HG02885 (cell line): ENCODE measurements around the gene CFAP52.
A peak's percentile ranks its signal among the peaks of the same experiment; 100 is the strongest.
"Not testable (repeated sequence)": the region's sequence is repeated elsewhere in the genome, so short reads cannot be mapped to it uniquely, and the experiment has no call there.

Experiments used
- ATAC-seq: cut with Tn5 transposase; IDR thresholded peaks from one replicate; pipeline ENCODE4 v1.9.1; 2021; ENCODE audit warnings: mild to moderate bottlenecking; ENCODE audit not compliant: unreplicated experiment, poor library complexity

The CFAP52 gene

DNA sequence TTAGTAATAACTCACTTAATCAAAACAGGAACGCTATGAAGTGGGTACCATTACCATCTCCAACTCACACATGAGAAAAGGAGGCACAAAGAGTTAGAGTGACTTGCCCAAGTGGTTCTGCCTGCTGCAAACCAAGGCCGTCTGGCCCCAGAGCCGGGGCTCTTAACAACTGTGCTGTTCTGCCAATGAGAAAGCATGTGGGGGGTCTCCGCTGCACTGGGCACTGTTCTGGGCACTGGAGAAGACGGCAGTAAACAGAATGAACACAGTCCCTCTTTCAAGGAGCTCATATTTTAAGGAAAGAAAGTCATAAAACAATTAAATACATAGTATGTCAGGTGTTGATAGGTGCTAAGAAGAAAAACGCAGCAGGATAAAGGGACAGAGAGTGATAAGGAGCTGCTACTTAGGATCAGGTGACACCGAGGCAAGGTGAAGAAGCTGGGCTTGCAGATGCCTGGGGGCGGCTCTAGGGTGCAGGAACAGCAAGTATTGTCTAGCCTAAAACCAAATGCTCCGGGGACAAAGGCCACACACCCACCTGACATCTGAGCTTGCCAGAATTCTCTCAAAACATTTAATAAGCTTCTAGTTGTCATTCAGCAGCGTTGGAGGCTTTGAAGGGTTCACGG, 7.4 kb upstream of the CFAP52 start:
- ATAC-seq, result no peak

GRCh38 chr17:9571201-9571600, 5.2 kb upstream of the CFAP52 start:
- no peak for ATAC-seq

GRCh38 chr17:9575381-9576101, 901 bp upstream of the CFAP52 start, which contains the start of gene STX8:
Gene STX8, minus strand, starts transcription at chr17:9575820. Its CDS starts 12 bp downstream, at chr17:9575808.
- peak; percentile 84 for ATAC-seq

- ATAC-seq, result no peak
Measured at GRCh38 chr17:9577373-9577709, 899 bp downstream of the CFAP52 start.

DNA sequence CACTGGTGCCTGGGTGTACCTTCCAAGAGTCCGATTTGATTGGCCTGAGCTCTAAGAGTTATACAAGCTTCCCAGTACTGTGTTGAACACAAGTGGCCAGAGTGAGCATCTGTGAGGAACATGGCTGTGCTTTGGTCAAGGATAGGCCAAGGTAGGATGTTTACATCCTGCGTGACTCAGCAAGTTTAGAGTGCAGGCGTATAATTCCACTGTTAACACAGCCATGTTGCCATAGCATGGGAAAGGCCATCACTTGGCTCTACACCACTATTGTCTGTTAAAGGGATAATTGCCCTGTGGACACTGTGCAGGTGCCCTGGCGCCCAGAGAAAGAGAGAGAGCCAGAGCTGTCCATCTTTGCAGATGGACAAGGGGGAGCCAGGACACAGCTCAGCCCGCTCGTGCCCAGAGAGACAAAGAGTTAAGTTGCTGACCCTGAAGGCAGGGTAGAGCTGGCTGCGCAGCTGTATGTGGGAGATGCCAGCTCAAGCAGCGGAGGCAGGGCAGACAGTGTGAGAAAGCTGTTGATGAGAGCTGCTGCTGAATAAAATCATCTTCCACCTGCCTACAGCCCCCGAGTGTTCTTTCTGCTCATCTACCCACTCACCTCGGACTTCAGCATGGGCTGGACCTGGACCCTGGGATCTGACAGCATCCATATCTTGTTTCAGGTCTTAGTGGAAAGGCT, 11.7 kb downstream of the CFAP52 start:
- ATAC-seq, result no peak

DNA sequence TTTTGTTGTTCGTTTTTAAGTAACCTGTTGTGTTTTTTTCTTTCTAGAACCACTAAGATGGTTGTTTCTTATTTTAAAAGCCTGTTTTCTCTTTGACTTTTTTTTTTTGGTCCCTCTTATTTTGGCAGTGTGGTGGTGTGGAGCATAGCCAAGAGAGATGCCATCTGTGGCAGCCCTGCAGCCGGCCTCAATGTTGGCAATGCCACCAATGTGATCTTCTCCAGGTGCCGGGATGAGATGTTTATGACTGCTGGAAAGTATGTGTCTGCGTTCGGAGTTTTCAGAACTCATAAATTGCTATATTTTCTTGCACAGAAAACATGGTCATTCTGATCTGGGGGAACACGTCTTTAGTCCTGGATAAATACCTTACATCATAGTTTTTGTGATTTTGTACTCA, 17.6 kb downstream of the CFAP52 start:
- no peak for ATAC-seq

GRCh38 chr17:9597638-9598037, 21.2 kb downstream of the CFAP52 start:
- ATAC-seq, result not testable (repeated sequence)

DNA sequence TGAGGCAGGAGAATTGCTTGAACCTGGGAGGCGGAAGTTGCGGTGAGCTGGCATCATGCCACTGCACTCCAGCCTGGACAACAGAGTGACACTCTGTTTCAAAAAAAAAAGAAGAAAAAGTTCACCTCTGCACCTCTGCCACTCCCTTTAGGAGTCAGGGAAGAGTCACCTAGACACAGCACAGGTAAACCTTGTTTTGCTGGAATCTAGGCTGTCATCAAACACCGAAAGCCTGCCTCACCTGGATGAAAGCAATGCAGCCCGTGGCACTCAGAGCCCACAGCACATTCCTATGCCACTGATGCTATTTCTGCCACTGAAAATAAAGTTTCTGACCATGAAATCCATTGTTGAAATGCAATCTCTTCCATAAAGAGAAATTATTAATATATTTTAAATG, 22.2 kb downstream of the CFAP52 start:
- ATAC-seq, result no peak

GRCh38 chr17:9604583-9604982, 28.1 kb downstream of the CFAP52 start:
- not testable (repeated sequence) for ATAC-seq

DNA sequence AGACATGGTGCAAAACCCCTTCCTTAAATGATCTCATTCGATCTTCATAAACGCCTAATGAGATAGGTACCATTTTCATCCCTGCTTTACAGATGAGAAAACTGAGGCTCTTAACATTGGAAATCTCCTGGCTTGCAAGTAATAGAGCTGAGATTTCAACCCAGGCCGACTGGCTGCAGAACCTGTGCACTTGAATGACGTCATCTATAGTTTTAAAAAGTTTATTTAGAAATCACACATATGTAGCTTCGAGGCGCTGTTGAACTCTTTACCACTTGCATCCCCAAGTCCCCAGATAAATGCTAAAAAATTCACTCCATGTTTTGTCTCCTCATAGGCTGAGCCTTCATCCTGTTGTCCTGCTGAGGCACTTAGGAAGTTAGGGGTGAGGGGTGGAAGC, 30.0 kb downstream of the CFAP52 start:
- ATAC-seq, result no peak

DNA sequence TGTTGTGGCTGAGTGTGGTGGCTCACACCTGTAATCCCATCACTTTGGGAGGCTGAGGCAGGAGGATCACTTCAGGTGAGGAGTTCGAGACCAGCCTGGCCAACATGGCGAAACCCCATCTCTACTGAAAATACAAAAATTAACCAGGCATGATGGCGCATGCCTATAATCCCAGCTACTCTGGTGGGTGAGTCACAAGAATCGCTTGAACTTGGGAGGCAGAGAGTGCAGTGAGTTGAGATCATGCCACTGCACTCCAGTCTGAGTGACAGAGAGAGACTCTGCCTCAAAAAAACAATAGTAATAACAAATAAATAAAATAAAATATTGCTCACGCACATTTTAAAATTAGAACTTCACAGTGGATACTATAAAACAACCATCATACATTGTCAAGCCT, 30.6 kb downstream of the CFAP52 start:
- not testable (repeated sequence) for ATAC-seq

DNA sequence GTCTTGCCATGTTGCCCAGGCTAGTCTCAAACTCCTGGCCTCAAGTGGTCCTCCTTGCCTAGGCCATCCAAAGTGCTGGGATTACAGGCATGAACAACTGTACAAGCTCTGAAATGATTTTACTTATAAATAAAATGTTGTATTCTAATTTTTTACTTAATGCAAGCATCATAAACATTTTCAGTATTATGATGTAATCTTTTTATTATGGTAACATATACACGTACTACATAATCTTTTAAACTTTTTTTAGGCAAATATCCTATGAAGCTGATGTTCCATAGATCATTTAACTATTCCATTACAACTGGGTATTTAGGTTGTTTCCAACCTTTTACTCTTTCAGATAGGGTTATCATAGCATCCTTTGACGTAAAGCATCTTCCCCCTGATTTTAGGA, 35.1 kb downstream of the CFAP52 start:
- ATAC-seq, result no peak

DNA sequence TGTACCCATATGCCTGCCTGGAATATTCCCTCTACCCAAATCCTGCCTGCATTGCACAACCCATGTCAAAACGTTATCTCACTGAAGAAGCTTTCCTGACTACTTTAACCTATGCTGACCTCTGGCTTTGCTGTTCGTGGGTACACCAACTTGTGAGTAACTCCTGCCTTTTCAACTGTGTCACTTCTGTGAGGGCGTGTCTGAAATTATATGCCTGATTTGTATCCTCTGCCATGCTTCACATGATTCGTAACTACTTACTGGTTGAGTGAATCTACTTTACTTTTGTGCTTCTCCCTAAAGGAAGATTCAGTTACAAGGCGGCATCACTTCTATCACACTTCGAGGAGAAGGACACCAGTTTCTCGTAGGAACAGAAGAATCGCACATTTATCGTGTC, 35.6 kb downstream of the CFAP52 start:
- ATAC-seq, result no peak

- no peak for ATAC-seq
Measured at GRCh38 chr17:9615486-9615885, 39.0 kb downstream of the CFAP52 start.

DNA sequence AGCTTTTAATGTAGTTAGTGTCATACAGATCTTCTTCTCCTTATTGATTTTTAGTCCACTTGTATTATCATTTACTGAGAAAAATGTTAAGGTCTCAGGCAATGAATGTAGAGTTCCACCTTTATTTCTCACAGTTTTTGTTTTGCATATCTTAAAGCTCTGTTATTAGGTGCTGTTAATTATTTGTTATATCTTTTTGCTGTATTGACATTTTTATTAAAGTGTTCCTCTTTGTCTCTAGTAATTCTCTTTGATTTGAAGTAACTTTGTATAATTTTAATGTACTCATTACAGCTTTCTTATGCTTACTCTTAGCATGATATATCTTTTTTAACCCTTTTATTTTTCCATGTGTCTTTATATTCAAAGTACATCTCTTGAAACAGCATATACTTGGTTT, 46.5 kb downstream of the CFAP52 start:
- ATAC-seq, result no peak

GRCh38 chr17:9628509-9628908, 52.1 kb downstream of the CFAP52 start:
- ATAC-seq, result no peak

GRCh38 chr17:9632741-9633140, 56.3 kb downstream of the CFAP52 start:
- ATAC-seq, result no peak

- ATAC-seq, result no peak
Measured at GRCh38 chr17:9635340-9635739, 58.9 kb downstream of the CFAP52 start.

- no peak for ATAC-seq
Measured at GRCh38 chr17:9636501-9636900, 60.1 kb downstream of the CFAP52 start.

GRCh38 chr17:9640388-9640787, 63.9 kb downstream of the CFAP52 start:
- ATAC-seq, result not testable (repeated sequence)

GRCh38 chr17:9643611-9644010, 67.2 kb downstream of the CFAP52 start:
- ATAC-seq, result no peak
